ENCODE measurements around the gene PAFAH1B1.

DNA sequence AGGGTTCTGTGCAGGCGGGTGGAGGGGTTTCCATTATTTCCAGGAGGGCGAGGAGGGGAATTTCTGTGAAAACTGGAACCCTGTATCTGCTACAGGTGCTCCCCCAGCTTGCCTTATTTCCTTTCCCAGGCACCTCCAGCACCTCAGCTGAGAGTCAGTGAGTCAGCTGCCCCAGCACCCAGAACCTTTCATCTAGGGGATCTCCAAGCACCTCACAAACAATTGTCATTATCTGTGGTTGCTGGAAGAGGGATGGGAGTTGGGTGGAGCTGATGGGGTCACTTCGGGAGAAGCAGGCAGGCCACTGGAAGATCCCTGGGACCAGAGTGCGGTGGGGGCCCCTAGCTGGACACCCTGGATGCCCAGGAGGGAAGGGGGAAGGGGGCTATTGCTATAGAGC is 128.1 kb downstream of the PAFAH1B1 start:
- TF ChIP-seq, protein P1, sequence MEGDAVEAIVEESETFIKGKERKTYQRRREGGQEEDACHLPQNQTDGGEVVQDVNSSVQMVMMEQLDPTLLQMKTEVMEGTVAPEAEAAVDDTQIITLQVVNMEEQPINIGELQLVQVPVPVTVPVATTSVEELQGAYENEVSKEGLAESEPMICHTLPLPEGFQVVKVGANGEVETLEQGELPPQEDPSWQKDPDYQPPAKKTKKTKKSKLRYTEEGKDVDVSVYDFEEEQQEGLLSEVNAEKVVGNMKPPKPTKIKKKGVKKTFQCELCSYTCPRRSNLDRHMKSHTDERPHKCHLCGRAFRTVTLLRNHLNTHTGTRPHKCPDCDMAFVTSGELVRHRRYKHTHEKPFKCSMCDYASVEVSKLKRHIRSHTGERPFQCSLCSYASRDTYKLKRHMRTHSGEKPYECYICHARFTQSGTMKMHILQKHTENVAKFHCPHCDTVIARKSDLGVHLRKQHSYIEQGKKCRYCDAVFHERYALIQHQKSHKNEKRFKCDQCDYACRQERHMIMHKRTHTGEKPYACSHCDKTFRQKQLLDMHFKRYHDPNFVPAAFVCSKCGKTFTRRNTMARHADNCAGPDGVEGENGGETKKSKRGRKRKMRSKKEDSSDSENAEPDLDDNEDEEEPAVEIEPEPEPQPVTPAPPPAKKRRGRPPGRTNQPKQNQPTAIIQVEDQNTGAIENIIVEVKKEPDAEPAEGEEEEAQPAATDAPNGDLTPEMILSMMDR (IDR thresholded peaks at IDR 0.05 in 4 of 5, conservative IDR thresholded peaks at IDR 0.05 in 1 of 5), result no peak
- TF ChIP-seq POLR2A (IDR thresholded peaks at IDR 0.05), result no peak
